Mesendoderm (in vitro differentiated cells): ENCODE data around the gene NAA11.
"Not testable (repeated sequence)": the region's sequence is repeated elsewhere in the genome, so short reads cannot be mapped to it uniquely, and the experiment has no call there.

Experiments used
- DNase-seq: peaks from one replicate; pipeline ENCODE4 v3.0.0; 2013
- H2AK5ac ChIP-seq: 2 replicates; pipeline ENCODE4 v1.6.1; 2013; ENCODE audit warnings: low read length, inconsistent platforms
- H2BK120ac ChIP-seq: 2 replicates; pipeline ENCODE4 v1.6.1; 2013; ENCODE audit warnings: low read depth, mild to moderate bottlenecking, low read length, moderate library complexity, mixed read lengths
- H2BK15ac ChIP-seq: replicated peaks from 2 replicates; pipeline ENCODE4 v1.6.1; 2013; ENCODE audit warnings: low read depth, mild to moderate bottlenecking, moderate library complexity
- H2BK5ac ChIP-seq: 2 replicates; pipeline ENCODE4 v1.6.1; 2013; ENCODE audit warnings: low read length, inconsistent platforms
- H3K18ac ChIP-seq: 2 replicates; pipeline ENCODE4 v1.6.1; 2013; ENCODE audit warnings: mild to moderate bottlenecking, low read length, mixed read lengths
- H3K23ac ChIP-seq: one replicate; pipeline ENCODE4 v1.6.1; 2013; ENCODE audit warnings: low read length
- H3K27ac ChIP-seq: 2 replicates; pipeline ENCODE4 v1.5.1; 2013; ENCODE audit warnings: low read depth, mild to moderate bottlenecking, inconsistent platforms, low read length, moderate library complexity
- H3K27me3 ChIP-seq: 2 replicates; pipeline ENCODE4 v1.6.1; 2013; ENCODE audit warnings: low read length, control low read depth, mild to moderate bottlenecking, inconsistent platforms; ENCODE audit not compliant: insufficient read depth, poor library complexity
- H3K36me3 ChIP-seq: 2 replicates; pipeline ENCODE4 v1.6.1; 2013; ENCODE audit warnings: low read length, inconsistent platforms; ENCODE audit not compliant: control insufficient read depth, insufficient read depth
- H3K4ac ChIP-seq: one replicate; pipeline ENCODE4 v1.6.1; 2013; ENCODE audit warnings: low read depth, mild to moderate bottlenecking, low read length, moderate library complexity
- H3K4me1 ChIP-seq: 2 replicates; pipeline ENCODE4 v1.6.1; 2013; ENCODE audit warnings: low read depth, low read length, inconsistent platforms; ENCODE audit not compliant: control insufficient read depth
- H3K4me2 ChIP-seq: 2 replicates; pipeline ENCODE4 v1.6.1; 2013; ENCODE audit warnings: low read length
- H3K4me3 ChIP-seq: 2 replicates; pipeline ENCODE4 v1.5.1; 2013; ENCODE audit warnings: mild to moderate bottlenecking, low read length
- H3K56ac ChIP-seq: one replicate; pipeline ENCODE4 v1.6.1; 2013; ENCODE audit warnings: low read length
- H3K79me1 ChIP-seq: 2 replicates; pipeline ENCODE4 v1.6.1; 2013; ENCODE audit warnings: low read length, inconsistent platforms
- H3K79me2 ChIP-seq: 2 replicates; pipeline ENCODE4 v1.6.1; 2013; ENCODE audit warnings: mild to moderate bottlenecking, low read length; ENCODE audit not compliant: control insufficient read depth, insufficient read depth
- H3K9ac ChIP-seq: 2 replicates; pipeline ENCODE4 v1.6.1; 2013; ENCODE audit warnings: low read length, inconsistent platforms
- H4K5ac ChIP-seq: one replicate; pipeline ENCODE4 v1.6.1; 2013; ENCODE audit warnings: low read length
- H4K8ac ChIP-seq: one replicate; pipeline ENCODE4 v1.6.1; 2013; ENCODE audit warnings: low read depth, mild to moderate bottlenecking, control low read depth, low read length, moderate library complexity
- WGBS: extraction: QIAGEN DNeasy Blood & Tissue Kit; methylation state at CpG from one replicate; pipeline ENCODE4 v1.1.7; 2013; ENCODE audit warnings: low lambda C conversion rate, missing lambda C conversion rate; ENCODE audit not compliant: insufficient coverage; ENCODE audit errors: extremely low coverage; 5-methylcytosine and 5-hydroxymethylcytosine counted together

Gene NAA11

GRCh38 chr4:79287718-79288117, 38.1 kb downstream of the NAA11 start:
- H2BK5ac ChIP-seq, result no peak overlapping the region
- H3K56ac ChIP-seq, result no peak overlapping the region
- no peak overlapping the region for H3K27ac ChIP-seq
- H4K5ac ChIP-seq, result no peak overlapping the region
- H3K4me2 ChIP-seq, result no peak overlapping the region
- no peak overlapping the region for H3K9ac ChIP-seq
- H3K23ac ChIP-seq, result no peak overlapping the region
- H3K4me3 ChIP-seq, result no peak overlapping the region
- H3K4ac ChIP-seq, result no peak overlapping the region
- H3K79me2 ChIP-seq, result no peaks in the 10 kb centered on the region
- no peaks in the 10 kb centered on the region for H3K79me1 ChIP-seq
- DNase-seq, result no peak
- H3K4me1 ChIP-seq, result no peaks in the 10 kb centered on the region
- H4K8ac ChIP-seq, result no peak overlapping the region
- no peak overlapping the region for H2BK120ac ChIP-seq
- no peak overlapping the region for H2BK15ac ChIP-seq
- H3K36me3 ChIP-seq, result no peaks in the 10 kb centered on the region
- no peaks in the 10 kb centered on the region for H3K27me3 ChIP-seq
- H2AK5ac ChIP-seq, result no peak overlapping the region
- no peak overlapping the region for H3K18ac ChIP-seq

- Histone ChIP-seq H3K4me2 (no peak overlapping the region), H2AK5ac (no peak overlapping the region), H3K79me1 (no peaks in the 10 kb centered on the region), H3K36me3 (no peaks in the 10 kb centered on the region), H3K18ac (no peak overlapping the region), H2BK120ac (no peak overlapping the region), H4K8ac (no peak overlapping the region), H3K4ac (no peak overlapping the region), H3K23ac (no peak overlapping the region), H2BK15ac (no peak overlapping the region), H3K27me3 (no peaks in the 10 kb centered on the region), H3K4me1 (no peaks in the 10 kb centered on the region), H3K4me3 (no peak overlapping the region), H3K79me2 (no peaks in the 10 kb centered on the region), H2BK5ac (no peak overlapping the region), H3K9ac (no peak overlapping the region), H3K56ac (no peak overlapping the region), H3K27ac (no peak overlapping the region), H4K5ac (no peak overlapping the region)
- DNase-seq, result no peak
- no CpG with 5 or more reads among the region's 2 CpGs for WGBS
These were observed 38.8 kb downstream of the NAA11 start for GRCh38 chr4:79287076-79287475.

GRCh38 chr4:79281566-79282359, 44.1 kb downstream of the NAA11 start:
- Histone ChIP-seq H4K8ac (no peak overlapping the region), H4K5ac (no peak overlapping the region), H3K4me2 (no peak overlapping the region), H3K79me2 (no peaks in the 10 kb centered on the region), H3K56ac (no peak overlapping the region), H2BK15ac (no peak overlapping the region), H3K27ac (no peak overlapping the region), H2BK120ac (no peak overlapping the region), H3K36me3 (no peaks in the 10 kb centered on the region), H3K4ac (no peak overlapping the region), H3K79me1 (no peaks in the 10 kb centered on the region), H3K18ac (no peak overlapping the region), H3K4me1 (no peaks in the 10 kb centered on the region), H3K9ac (no peak overlapping the region), H3K27me3 (no peaks in the 10 kb centered on the region), H2BK5ac (no peak overlapping the region), H3K23ac (no peak overlapping the region), H2AK5ac (no peak overlapping the region), H3K4me3 (no peak overlapping the region)
- DNase-seq, result peak; percentile 41
- no CpG with 5 or more reads among the region's 1 CpG for WGBS

GRCh38 chr4:79277467-79277866, 48.4 kb downstream of the NAA11 start:
- not testable (repeated sequence) for H4K5ac ChIP-seq, H3K27me3 ChIP-seq, H3K4me2 ChIP-seq, H3K56ac ChIP-seq, H3K36me3 ChIP-seq, H3K79me1 ChIP-seq, H3K9ac ChIP-seq, H3K4ac ChIP-seq, H4K8ac ChIP-seq, H3K4me3 ChIP-seq, H3K23ac ChIP-seq, H2BK15ac ChIP-seq, H2AK5ac ChIP-seq, H2BK5ac ChIP-seq, H2BK120ac ChIP-seq, H3K79me2 ChIP-seq, H3K4me1 ChIP-seq, H3K27ac ChIP-seq, H3K18ac ChIP-seq, DNase-seq
- WGBS, result no CpG with 5 or more reads among the region's 7 CpGs

- H3K27ac ChIP-seq, result no peak overlapping the region
- no peak overlapping the region for H4K8ac ChIP-seq
- no peak overlapping the region for H3K4me2 ChIP-seq
- WGBS, result no CpG with 5 or more reads among the region's 1 CpG
- no peak overlapping the region for H2BK120ac ChIP-seq
- H3K4ac ChIP-seq, result no peak overlapping the region
- no peak overlapping the region for H3K18ac ChIP-seq
- DNase-seq, result peak; percentile 1
- H2BK15ac ChIP-seq, result no peak overlapping the region
- H4K5ac ChIP-seq, result no peak overlapping the region
- no peak overlapping the region for H2AK5ac ChIP-seq
- H3K4me3 ChIP-seq, result no peak overlapping the region
- H3K56ac ChIP-seq, result no peak overlapping the region
- H3K9ac ChIP-seq, result no peak overlapping the region
- no peaks in the 10 kb centered on the region for H3K79me2 ChIP-seq
- no peak overlapping the region for H3K23ac ChIP-seq
- H3K79me1 ChIP-seq, result no peaks in the 10 kb centered on the region
- no peak overlapping the region for H2BK5ac ChIP-seq
- no peaks in the 10 kb centered on the region for H3K36me3 ChIP-seq
- no peaks in the 10 kb centered on the region for H3K4me1 ChIP-seq
- no peaks in the 10 kb centered on the region for H3K27me3 ChIP-seq
These were observed 51.9 kb downstream of the NAA11 start for GRCh38 chr4:79273915-79274314.

- no peak overlapping the region for H3K4me2 ChIP-seq
- no peak overlapping the region for H2BK15ac ChIP-seq
- no peak overlapping the region for H3K23ac ChIP-seq
- H3K56ac ChIP-seq, result no peak overlapping the region
- no peak overlapping the region for H3K4me3 ChIP-seq
- H2BK120ac ChIP-seq, result no peak overlapping the region
- H2AK5ac ChIP-seq, result no peak overlapping the region
- H3K79me1 ChIP-seq, result no peaks in the 10 kb centered on the region
- H3K36me3 ChIP-seq, result no peaks in the 10 kb centered on the region
- H3K4ac ChIP-seq, result no peak overlapping the region
- no peak overlapping the region for H2BK5ac ChIP-seq
- no peak overlapping the region for H3K18ac ChIP-seq
- no peak overlapping the region for H4K5ac ChIP-seq
- peak; percentile 26 for DNase-seq
- no peaks in the 10 kb centered on the region for H3K27me3 ChIP-seq
- no peaks in the 10 kb centered on the region for H3K79me2 ChIP-seq
- H3K9ac ChIP-seq, result no peak overlapping the region
- no peak overlapping the region for H4K8ac ChIP-seq
- H3K4me1 ChIP-seq, result no peaks in the 10 kb centered on the region
- no CpG with 5 or more reads among the region's 4 CpGs for WGBS
- no peak overlapping the region for H3K27ac ChIP-seq
These were observed 53.1 kb downstream of the NAA11 start for GRCh38 chr4:79272761-79273160.
